GM12872 (cell line): Measurements from ENCODE around the gene FNIP2.

ENCODE experiments used
- CTCF ChIP-seq: IDR thresholded peaks from 3 replicates; pipeline ENCODE4 v1.5.1; 2011; ENCODE audit warnings: low read depth, mild to moderate bottlenecking, low read length, moderate library complexity; ENCODE audit not compliant: insufficient read depth

FNIP2 gene

GRCh38 chr4:158799856-158800255, 31.0 kb downstream of the FNIP2 start:
- TF ChIP-seq CTCF: no peak

GRCh38 chr4:158801066-158801465, 32.2 kb downstream of the FNIP2 start:
- TF ChIP-seq CTCF: no peak

DNA sequence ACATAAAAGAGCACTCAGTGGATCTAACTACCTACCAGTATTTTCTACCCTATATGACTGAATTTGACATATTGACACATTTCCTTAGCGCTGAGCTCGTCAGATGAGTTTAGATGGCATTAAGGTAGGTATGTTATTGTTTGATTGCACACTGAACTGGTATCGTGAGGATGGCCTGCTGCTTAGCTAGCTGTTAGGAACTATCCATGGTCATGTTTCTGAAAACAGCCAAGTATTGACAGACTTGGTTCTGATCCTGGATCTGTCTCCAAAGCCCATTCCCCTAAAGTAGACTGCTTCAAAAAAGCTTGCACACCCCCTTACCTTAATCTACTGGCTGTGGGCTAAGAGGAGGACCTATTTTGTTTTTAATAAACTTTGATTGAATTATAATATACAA, 32.9 kb downstream of the FNIP2 start:
- no peak for TF ChIP-seq CTCF

DNA sequence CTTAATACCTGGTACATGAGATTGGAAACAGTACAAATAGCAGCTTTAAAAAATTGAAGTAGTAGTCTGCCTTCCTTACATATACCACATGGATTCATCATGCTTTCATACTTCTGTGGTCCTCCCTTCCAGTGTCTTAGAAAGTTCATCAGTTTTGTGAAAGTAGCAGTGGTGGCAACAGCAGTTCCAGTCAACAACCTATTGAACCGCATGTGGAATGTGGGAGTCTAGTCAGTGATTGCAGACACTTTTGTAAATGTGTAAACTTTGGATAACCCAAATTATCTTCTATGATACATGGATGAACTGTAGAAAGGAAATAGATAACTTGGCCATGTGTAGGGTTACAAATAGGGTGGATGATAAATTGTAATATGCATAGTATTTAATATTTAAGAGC, 34.1 kb downstream of the FNIP2 start:
- no peak for TF ChIP-seq CTCF

DNA sequence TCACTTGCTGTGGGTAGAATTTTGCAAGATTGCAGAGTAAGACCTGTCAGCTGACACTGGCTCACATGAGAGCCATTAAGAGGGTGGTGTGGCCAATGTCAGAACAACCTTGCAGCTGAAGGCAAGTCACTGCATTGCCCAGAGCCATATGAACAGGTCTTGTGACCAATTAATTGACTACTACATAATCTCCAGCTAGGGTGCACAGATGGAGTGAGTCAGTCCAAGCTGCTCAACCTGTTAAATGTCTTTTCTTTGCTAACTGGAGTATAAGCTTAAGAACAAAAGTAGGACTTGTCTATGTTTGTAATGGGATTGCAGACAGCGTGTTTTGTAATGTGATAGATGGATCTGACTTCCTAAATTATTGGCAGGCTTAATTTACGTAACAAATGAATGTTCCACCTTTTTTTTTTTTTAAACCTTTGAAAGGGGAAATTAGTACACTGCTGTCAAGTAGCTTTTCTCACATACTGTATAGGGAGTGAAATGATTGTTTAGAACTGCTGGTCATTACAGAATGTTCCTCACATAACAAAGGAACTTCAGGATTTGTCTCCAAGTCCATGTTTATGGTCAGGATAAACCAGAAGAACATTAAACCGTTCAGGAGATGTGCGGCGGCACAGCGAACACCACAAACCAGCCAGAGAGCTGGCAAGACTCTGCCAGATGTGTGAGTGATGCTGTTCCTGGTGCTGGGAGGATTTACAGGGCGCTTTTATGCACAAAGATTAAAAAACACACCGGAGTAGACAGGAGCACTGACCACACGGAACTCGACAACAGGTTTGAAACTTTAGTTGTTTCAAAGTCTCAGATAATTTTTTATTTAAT, 37.0 kb downstream of the FNIP2 start:
- no peak for TF ChIP-seq CTCF

- TF ChIP-seq CTCF: no peak
These were observed 38.9 kb downstream of the FNIP2 start for GRCh38 chr4:158807691-158808090.

GRCh38 chr4:158808399-158808798, 39.6 kb downstream of the FNIP2 start:
- TF ChIP-seq CTCF: no peak
